AG04450 (cell line): ENCODE measurements around the gene CARS2. TPM values are rescaled to one million over a fixed set of nuclear protein-coding genes. Genes with fewer than 3 reads are reported as not detected.
A peak's percentile ranks its signal among the peaks of the same experiment; 100 is the strongest.

Experiments
- CTCF ChIA-PET: fragments of 300-600, 350-600 bp; formaldehyde crosslinking; extraction: SDS; loops from one replicate; lab custom pipeline; 2022; ENCODE audit warnings: antibody characterized with exemption, inconsistent platforms; lab: Charles Lee
- POLR2A ChIA-PET: fragments of 350-600 bp; formaldehyde crosslinking; extraction: SDS; loops from one replicate; lab custom pipeline; 2021; ENCODE audit warnings: antibody characterized with exemption, inconsistent platforms; lab: Yijun Ruan, JAX
- DNase-seq: peaks from one replicate; pipeline ENCODE4 v3.0.0-alpha.2; 2011; ENCODE audit warnings: low read depth, low spot score
- H3K27ac ChIP-seq: one replicate; pipeline ENCODE4 v1.5.1; 2012; ENCODE audit warnings: low read depth, low read length, control low read depth
- H3K27me3 ChIP-seq: one replicate; pipeline ENCODE4 v1.6.0; 2012; ENCODE audit warnings: low read length; ENCODE audit not compliant: control insufficient read depth, insufficient read depth
- H3K4me3 ChIP-seq: 2 replicates; pipeline ENCODE4 v1.5.1; 2011; ENCODE audit warnings: mild to moderate bottlenecking, low read depth, low read length, control low read depth
- H3K9me3 ChIP-seq: 2 replicates; pipeline ENCODE4 v1.5.1; 2012; ENCODE audit warnings: low read length; ENCODE audit not compliant: control insufficient read depth, insufficient read depth
- polyA plus RNA-seq: library from polyadenylated mRNA; depleted of rRNA; stranded (reverse); fragments of >200 nt; gene quantifications from 2 replicates; pipeline ENCODE4 v1.2.3, GENCODE V29; 2011
- TF ChIP-seq, protein P1 (sequence below): IDR thresholded peaks from 2 replicates; pipeline ENCODE4 v1.5.1; 2011; ENCODE audit warnings: low read depth, low read length, control low read depth, inconsistent platforms

The CARS2 gene
- polyA plus RNA-seq, 1 experiment = 51.5 TPM

DNA sequence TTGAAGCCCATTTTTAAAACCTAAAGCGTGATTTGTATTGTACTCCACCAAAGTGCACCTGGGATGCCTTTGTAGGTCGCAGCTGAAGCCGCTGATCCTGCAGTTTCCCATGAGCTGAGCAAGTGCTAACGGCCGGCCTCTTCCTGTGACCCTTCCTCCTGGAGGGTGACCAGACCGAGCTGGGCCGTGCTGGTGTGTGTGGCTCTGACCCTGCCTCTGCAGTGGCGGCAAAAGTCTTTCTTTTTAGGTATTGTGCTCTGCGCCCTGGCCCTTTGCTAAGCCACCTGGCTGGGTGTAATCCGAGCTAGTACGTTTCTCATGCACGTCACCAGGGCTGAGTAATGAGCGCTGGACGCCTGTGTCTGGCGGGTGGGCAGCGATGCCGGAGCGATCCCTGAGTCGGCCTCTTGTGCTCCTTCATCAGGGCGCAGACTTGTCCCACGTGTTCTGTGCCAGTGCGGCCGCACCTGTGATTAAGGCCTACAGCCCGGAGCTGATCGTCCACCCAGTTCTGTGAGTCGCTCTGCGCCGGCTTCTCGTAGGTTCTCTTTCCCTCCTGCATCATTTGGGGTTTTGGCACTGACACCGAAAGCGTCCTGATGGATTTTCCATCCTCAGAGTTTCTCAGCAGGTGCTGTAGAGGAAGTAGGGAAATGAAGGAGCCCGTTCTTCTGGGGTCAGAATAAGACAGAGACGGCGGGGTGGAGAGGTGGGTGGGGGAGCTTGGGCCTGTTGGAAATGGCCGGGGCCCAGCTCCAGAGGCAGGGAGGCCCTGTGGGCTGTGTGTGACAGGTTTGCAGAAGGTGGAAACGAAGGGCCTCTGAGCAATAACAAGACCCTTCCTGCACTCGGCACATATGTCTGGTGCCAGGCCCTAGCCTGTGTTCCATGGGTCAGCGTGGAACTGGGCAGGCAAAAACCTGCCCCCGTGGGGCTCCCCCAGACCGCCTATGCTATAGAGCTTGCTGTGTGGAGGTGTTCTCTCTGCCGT is 80.9 kb downstream of the CARS2 start:
- Histone ChIP-seq H3K4me3 (no peak overlapping the region), H3K9me3 (no peaks in the 10 kb centered on the region; the same call in 1 of the 2 replicates), H3K27me3 (no peaks in the 10 kb centered on the region), H3K27ac (no peak overlapping the region)
- TF ChIP-seq, protein P1, sequence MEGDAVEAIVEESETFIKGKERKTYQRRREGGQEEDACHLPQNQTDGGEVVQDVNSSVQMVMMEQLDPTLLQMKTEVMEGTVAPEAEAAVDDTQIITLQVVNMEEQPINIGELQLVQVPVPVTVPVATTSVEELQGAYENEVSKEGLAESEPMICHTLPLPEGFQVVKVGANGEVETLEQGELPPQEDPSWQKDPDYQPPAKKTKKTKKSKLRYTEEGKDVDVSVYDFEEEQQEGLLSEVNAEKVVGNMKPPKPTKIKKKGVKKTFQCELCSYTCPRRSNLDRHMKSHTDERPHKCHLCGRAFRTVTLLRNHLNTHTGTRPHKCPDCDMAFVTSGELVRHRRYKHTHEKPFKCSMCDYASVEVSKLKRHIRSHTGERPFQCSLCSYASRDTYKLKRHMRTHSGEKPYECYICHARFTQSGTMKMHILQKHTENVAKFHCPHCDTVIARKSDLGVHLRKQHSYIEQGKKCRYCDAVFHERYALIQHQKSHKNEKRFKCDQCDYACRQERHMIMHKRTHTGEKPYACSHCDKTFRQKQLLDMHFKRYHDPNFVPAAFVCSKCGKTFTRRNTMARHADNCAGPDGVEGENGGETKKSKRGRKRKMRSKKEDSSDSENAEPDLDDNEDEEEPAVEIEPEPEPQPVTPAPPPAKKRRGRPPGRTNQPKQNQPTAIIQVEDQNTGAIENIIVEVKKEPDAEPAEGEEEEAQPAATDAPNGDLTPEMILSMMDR = no peak
- DNase-seq = no peak
- ChIA-PET POLR2A (no interaction called here), CTCF (no interaction called here)

DNA sequence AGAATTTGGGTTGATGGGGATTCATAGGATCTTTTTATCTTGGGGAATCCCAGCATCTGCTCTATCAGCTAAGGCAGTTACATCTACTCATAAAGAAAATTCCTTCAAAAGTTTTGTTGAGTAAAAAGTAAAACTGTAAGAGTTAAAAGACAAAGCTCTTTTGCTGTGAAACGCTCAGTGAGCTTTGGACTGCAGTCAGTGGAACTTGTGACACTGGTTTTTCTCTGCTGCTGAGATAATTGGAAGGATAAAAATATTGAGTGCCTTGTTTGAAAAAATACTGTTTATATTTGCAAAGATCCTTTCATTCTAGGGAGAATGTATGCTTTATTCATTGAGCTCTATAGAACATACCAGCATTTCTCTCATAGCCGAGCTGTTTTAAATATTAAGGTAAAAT is 85.3 kb downstream of the CARS2 start:
- no peak overlapping the region for H3K27ac ChIP-seq
- DNase-seq = no peak
- TF ChIP-seq, protein P1 = no peak
- POLR2A ChIA-PET = interaction anchor here (0.5 kb wide), 1 partner anchor 36 kb away, joined by 3 read pairs; no protein-coding TSS in a partner anchor
- no peak overlapping the region for H3K4me3 ChIP-seq
- no peaks in the 10 kb centered on the region for H3K27me3 ChIP-seq
- no peaks in the 10 kb centered on the region; the same call in 1 of the 2 replicates for H3K9me3 ChIP-seq
- CTCF ChIA-PET = interaction anchor here (0.6 to 1.5 kb wide), 3 partner anchors 24 to 1144 kb away, joined by 3 to 8 read pairs (median 4); no protein-coding TSS in a partner anchor

DNA sequence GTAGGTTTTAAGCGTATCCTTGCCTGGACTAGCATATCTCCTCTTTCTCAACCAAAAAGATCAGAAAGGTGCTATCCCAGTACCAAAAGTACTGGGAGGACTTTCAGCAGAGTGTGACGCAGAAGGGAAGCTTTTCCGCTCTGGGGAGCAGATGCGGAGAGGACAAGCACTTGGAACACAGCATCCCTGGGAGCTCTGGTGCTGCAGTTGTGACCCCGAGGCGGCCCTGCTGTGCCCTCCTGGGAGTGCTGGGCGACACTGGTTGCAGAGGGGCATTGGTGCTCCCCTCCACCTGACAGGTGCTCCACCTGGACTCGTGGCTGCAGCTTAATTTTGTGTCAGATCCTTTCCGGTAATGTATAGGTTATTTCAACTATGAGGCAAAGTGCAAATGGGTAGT is 87.1 kb downstream of the CARS2 start:
- CTCF ChIA-PET = interaction anchor here (0.5 to 3.0 kb wide), 9 partner anchors 11 to 249 kb away, joined by 3 to 19 read pairs (median 4); no protein-coding TSS in a partner anchor
- Histone ChIP-seq H3K4me3 (no peak overlapping the region), H3K27me3 (no peaks in the 10 kb centered on the region), H3K9me3 (peaks cover 5% of the 10 kb centered on the region), H3K27ac (no peak overlapping the region)
- TF ChIP-seq, protein P1 = no peak
- POLR2A ChIA-PET = no interaction called here
- no peak for DNase-seq

DNA sequence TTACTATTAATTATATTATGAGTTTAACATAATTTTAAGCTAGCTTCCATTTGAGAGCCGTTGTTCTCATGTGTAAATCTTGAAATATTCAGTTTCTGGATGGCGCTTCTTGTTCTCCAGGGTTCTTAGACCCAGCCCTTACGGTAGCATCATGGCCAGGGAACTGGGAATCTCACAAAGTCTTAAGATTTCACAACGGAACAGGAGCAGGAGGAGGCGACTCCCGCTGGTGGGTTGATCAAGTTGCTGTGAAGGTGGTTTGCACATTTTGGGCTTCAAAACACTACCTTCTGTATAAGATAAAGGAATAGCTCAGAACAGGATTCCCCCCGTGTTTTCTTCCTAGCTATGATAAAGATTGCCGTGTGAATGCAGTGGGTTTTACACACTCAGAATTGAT is 87.7 kb downstream of the CARS2 start:
- no peak for DNase-seq

More for the DNA sequence above, 87.7 kb downstream of the CARS2 start:
- Histone ChIP-seq H3K9me3 (peaks cover 5% of the 10 kb centered on the region), H3K27ac (no peak overlapping the region), H3K4me3 (no peak overlapping the region), H3K27me3 (no peaks in the 10 kb centered on the region)
- ChIA-PET POLR2A (no interaction called here), CTCF (interaction anchor here (0.5 to 3.0 kb wide), 10 partner anchors 12 to 250 kb away, joined by 3 to 19 read pairs (median 4); no protein-coding TSS in a partner anchor)
- TF ChIP-seq, protein P1 = peak; percentile 61
